Activated CD4-positive, alpha-beta T cell treated with anti-CD3 and anti-CD28 coated beads for 36 hours (primary cell): ENCODE results near the gene MAP3K7CL. TPM values are rescaled to one million over a fixed set of nuclear protein-coding genes. Genes with fewer than 3 reads are reported as not detected.
A peak's percentile ranks its signal among the peaks of the same experiment; 100 is the strongest.

Experiments used
- ATAC-seq: fragments of 200-7000 bp; cut with Tn5 transposase; one replicate; pipeline ENCODE4 v1.10.0; 2021; ENCODE audit warnings: mild to moderate bottlenecking, moderate library complexity
- CTCF ChIA-PET: fragments of 350-600 bp; sonication (Branson Sonifier 250); formaldehyde crosslinking; loops from one replicate; lab custom pipeline; 2021; ENCODE audit warnings: antibody characterized with exemption; lab: Charles Lee
- POLR2A ChIA-PET: fragments of 350-600 bp; sonication (Branson Sonifier 250); formaldehyde crosslinking; loops from one replicate; lab custom pipeline; 2021; ENCODE audit warnings: antibody characterized with exemption, inconsistent platforms; lab: Charles Lee
- DNase-seq: peaks from one replicate; pipeline ENCODE4 v3.0.0-alpha.2; 2020
- H3K27ac Mint-ChIP-seq: one replicate; pipeline ENCODE4 v1.8.0; 2021; ENCODE audit warnings: mixed read lengths
- H3K27me3 Mint-ChIP-seq: one replicate; pipeline ENCODE4 v1.8.0; 2021; ENCODE audit warnings: mixed read lengths
- H3K36me3 Mint-ChIP-seq: one replicate; pipeline ENCODE4 v1.8.0; 2021; ENCODE audit warnings: low read depth, mixed read lengths
- H3K4me1 Mint-ChIP-seq: one replicate; pipeline ENCODE4 v1.8.0; 2021; ENCODE audit warnings: mixed read lengths
- H3K4me3 Mint-ChIP-seq: one replicate; pipeline ENCODE4 v1.8.0; 2021; ENCODE audit warnings: mild to moderate bottlenecking, moderate library complexity, mixed read lengths
- H3K9me3 Mint-ChIP-seq: one replicate; pipeline ENCODE4 v1.8.0; 2021; ENCODE audit warnings: low read depth, mixed read lengths
- intact Hi-C, 2 experiments: fragments of 100-400 bp; cut with DNase I in 1 of 2; cut with micrococcal nuclease in 1 of 2; formaldehyde crosslinking; loops; one replicate each; pipeline versions ENCODE4 v1.14.2 to v1.15.1; 2022 to 2024; cut with DNase I, micrococcal nuclease
- total RNA-seq, 2 experiments: library from RNA; stranded (reverse); gene quantifications; one replicate each; pipeline ENCODE4 v1.2.3, GENCODE V29; 2021

The MAP3K7CL gene
- total RNA-seq, result 1 to 10 TPM; 4.9 to 5.6 TPM

- no peak for ATAC-seq
- intact Hi-C loops, result no loop called here
Measured at GRCh38 chr21:29130270-29130969, at the start of gene MAP3K7CL. TSS of gene MAP3K7CL (plus strand) at chr21:29130644. CDS start at chr21:29133345, 2,701 bp downstream.

GRCh38 chr21:29082046-29082815, 48.2 kb upstream of the MAP3K7CL start:
- peaks cover 5% of the 10 kb centered on the region for H3K36me3 Mint-ChIP-seq
- ChIA-PET POLR2A (interaction anchor here (0.6 to 0.8 kb wide), 2 partner anchors 9 to 218 kb away, joined by 3 to 4 read pairs; partner anchors contain the start of gene CCT8), CTCF (interaction anchor here (0.9 to 2.1 kb wide), 5 partner anchors 10 to 294 kb away, joined by 3 to 6 read pairs (median 4); no protein-coding TSS in a partner anchor)
- no peaks in the 10 kb centered on the region for H3K27me3 Mint-ChIP-seq
- no peak for DNase-seq
- peaks cover 41% of the 10 kb centered on the region for H3K4me1 Mint-ChIP-seq
- no peak overlapping the region for H3K27ac Mint-ChIP-seq
- H3K9me3 Mint-ChIP-seq, result no peaks in the 10 kb centered on the region
- no peak overlapping the region for H3K4me3 Mint-ChIP-seq
- intact Hi-C loops, result no loop called here
- no peak for ATAC-seq

More at GRCh38 chr21:29130270-29130969, at the start of gene MAP3K7CL:
- H3K9me3 Mint-ChIP-seq, result peaks cover 3% of the 10 kb centered on the region
- H3K4me3 Mint-ChIP-seq, result no peak within 1 kb of the TSS
- H3K27me3 Mint-ChIP-seq, result no peaks in the 10 kb centered on the region
- POLR2A ChIA-PET, result no interaction called here
- no peaks in the 10 kb centered on the region for H3K4me1 Mint-ChIP-seq
- no peak within 1 kb of the TSS for H3K27ac Mint-ChIP-seq
- no peak for DNase-seq
- CTCF ChIA-PET, result interaction anchor here (1.1 to 2.0 kb wide), 2 partner anchors 10 to 13 kb away, joined by 4 to 7 read pairs; no protein-coding TSS in a partner anchor
- H3K36me3 Mint-ChIP-seq, result peaks cover 2% of the 10 kb centered on the region

GRCh38 chr21:29083306-29083705, 47.1 kb upstream of the MAP3K7CL start:
- Mint-ChIP-seq H3K27ac (no peak overlapping the region), H3K36me3 (peaks cover 5% of the 10 kb centered on the region), H3K9me3 (no peaks in the 10 kb centered on the region), H3K4me1 (peaks cover 40% of the 10 kb centered on the region), H3K27me3 (no peaks in the 10 kb centered on the region), H3K4me3 (no peak overlapping the region)
- POLR2A ChIA-PET, result no interaction called here
- DNase-seq, result no peak
- intact Hi-C loops, result no loop called here
- no peak for ATAC-seq
- CTCF ChIA-PET, result interaction anchor here (1.4 to 2.1 kb wide), 2 partner anchors 11 to 278 kb away, joined by 4 to 5 read pairs; no protein-coding TSS in a partner anchor

- Mint-ChIP-seq H3K36me3 (no peaks in the 10 kb centered on the region), H3K4me1 (peaks cover 29% of the 10 kb centered on the region), H3K27ac (no peak overlapping the region), H3K27me3 (no peaks in the 10 kb centered on the region), H3K4me3 (no peak overlapping the region), H3K9me3 (no peaks in the 10 kb centered on the region)
- no peak for DNase-seq
- ATAC-seq, result no peak
- ChIA-PET CTCF (no interaction called here), POLR2A (no interaction called here)
- intact Hi-C loops, result no loop called here
Measured at GRCh38 chr21:29084372-29084771, 46.1 kb upstream of the MAP3K7CL start.

- Mint-ChIP-seq H3K4me3 (no peak overlapping the region), H3K4me1 (peaks cover 21% of the 10 kb centered on the region), H3K9me3 (no peaks in the 10 kb centered on the region), H3K36me3 (no peaks in the 10 kb centered on the region), H3K27ac (no peak overlapping the region), H3K27me3 (no peaks in the 10 kb centered on the region)
- no peak for DNase-seq
- CTCF ChIA-PET, result interaction anchor here (0.7 to 1.0 kb wide), 3 partner anchors 287 to 381 kb away, joined by 3 to 6 read pairs (median 3); no protein-coding TSS in a partner anchor
- intact Hi-C loops, result no loop called here
- POLR2A ChIA-PET, result no interaction called here
- no peak for ATAC-seq
Measured at GRCh38 chr21:29085106-29085752, 45.2 kb upstream of the MAP3K7CL start.

- intact Hi-C loops, result loop anchor here (1.0 to 10.0 kb wide), 9 partner anchors 66 to 758 kb away; partner anchors contain the start of gene BACH1 (in 2 of the 2)
- CTCF ChIA-PET, result interaction anchor here (0.7 to 4.8 kb wide), 6 partner anchors 17 to 285 kb away, joined by 3 to 23 read pairs (median 4); no protein-coding TSS in a partner anchor
- Mint-ChIP-seq H3K27ac (no peak overlapping the region), H3K9me3 (no peaks in the 10 kb centered on the region), H3K36me3 (peaks cover 2% of the 10 kb centered on the region), H3K4me1 (peaks cover 17% of the 10 kb centered on the region), H3K4me3 (no peak overlapping the region), H3K27me3 (no peaks in the 10 kb centered on the region)
- DNase-seq (no peak), ATAC-seq (peak; percentile 71)
- POLR2A ChIA-PET, result no interaction called here
Measured at GRCh38 chr21:29091033-29091432, 39.4 kb upstream of the MAP3K7CL start.

- Mint-ChIP-seq H3K4me3 (no peak overlapping the region), H3K4me1 (peaks cover 17% of the 10 kb centered on the region), H3K27me3 (no peaks in the 10 kb centered on the region), H3K36me3 (peaks cover 2% of the 10 kb centered on the region), H3K27ac (peak overlapping the region; percentile 59), H3K9me3 (no peaks in the 10 kb centered on the region)
- DNase-seq, result no peak
- peak; percentile 60 for ATAC-seq
- ChIA-PET CTCF (interaction anchor here (0.9 to 2.3 kb wide), 9 partner anchors 10 to 284 kb away, joined by 3 to 6 read pairs (median 4); no protein-coding TSS in a partner anchor), POLR2A (no interaction called here)
- intact Hi-C loops, result loop anchor here (5.0 to 10.0 kb wide), 5 partner anchors 65 to 565 kb away; no protein-coding TSS in a partner anchor
Measured at GRCh38 chr21:29092102-29092959, 38.1 kb upstream of the MAP3K7CL start.

GRCh38 chr21:29096218-29097015, 34.0 kb upstream of the MAP3K7CL start:
- no peak overlapping the region for H3K4me3 Mint-ChIP-seq
- CTCF ChIA-PET, result interaction anchor here (1.2 kb wide), 1 partner anchor 9 kb away, joined by 4 read pairs; no protein-coding TSS in a partner anchor
- intact Hi-C loops, result loop anchor here in 1 of 2 experiments (10.0 kb wide), 1 partner anchor 98 kb away; no protein-coding TSS in a partner anchor
- ATAC-seq (no peak), DNase-seq (no peak)
- H3K27ac Mint-ChIP-seq, result no peak overlapping the region
- POLR2A ChIA-PET, result no interaction called here
- peaks cover 2% of the 10 kb centered on the region for H3K36me3 Mint-ChIP-seq
- no peaks in the 10 kb centered on the region for H3K27me3 Mint-ChIP-seq
- H3K4me1 Mint-ChIP-seq, result peaks cover 9% of the 10 kb centered on the region
- H3K9me3 Mint-ChIP-seq, result no peaks in the 10 kb centered on the region

- no peak for DNase-seq
- POLR2A ChIA-PET, result interaction anchor here (0.7 kb wide), 1 partner anchor 733 kb away, joined by 3 read pairs; no protein-coding TSS in a partner anchor
- Mint-ChIP-seq H3K36me3 (peaks cover 2% of the 10 kb centered on the region), H3K27ac (no peak overlapping the region), H3K4me1 (no peaks in the 10 kb centered on the region), H3K27me3 (no peaks in the 10 kb centered on the region), H3K9me3 (no peaks in the 10 kb centered on the region), H3K4me3 (no peak overlapping the region)
- intact Hi-C loops, result loop anchor here in 1 of 2 experiments (10.0 kb wide), 1 partner anchor 97 kb away; no protein-coding TSS in a partner anchor
- CTCF ChIA-PET, result interaction anchor here (0.7 to 1.4 kb wide), 4 partner anchors 8 to 278 kb away, joined by 3 to 4 read pairs (median 4); no protein-coding TSS in a partner anchor
- no peak for ATAC-seq
Measured at GRCh38 chr21:29098156-29098555, 32.3 kb upstream of the MAP3K7CL start.
